Measurements from ENCODE around the gene NKD2. TPM values are rescaled to one million over a fixed set of nuclear protein-coding genes. Genes with fewer than 3 reads are reported as not detected.
"Not testable (repeated sequence)": the region's sequence is repeated elsewhere in the genome, so short reads cannot be mapped to it uniquely, and the experiment has no call there.

NKD2 gene
- total RNA-seq, 1 donor from 2014 or later = 1.7 TPM

DNA sequence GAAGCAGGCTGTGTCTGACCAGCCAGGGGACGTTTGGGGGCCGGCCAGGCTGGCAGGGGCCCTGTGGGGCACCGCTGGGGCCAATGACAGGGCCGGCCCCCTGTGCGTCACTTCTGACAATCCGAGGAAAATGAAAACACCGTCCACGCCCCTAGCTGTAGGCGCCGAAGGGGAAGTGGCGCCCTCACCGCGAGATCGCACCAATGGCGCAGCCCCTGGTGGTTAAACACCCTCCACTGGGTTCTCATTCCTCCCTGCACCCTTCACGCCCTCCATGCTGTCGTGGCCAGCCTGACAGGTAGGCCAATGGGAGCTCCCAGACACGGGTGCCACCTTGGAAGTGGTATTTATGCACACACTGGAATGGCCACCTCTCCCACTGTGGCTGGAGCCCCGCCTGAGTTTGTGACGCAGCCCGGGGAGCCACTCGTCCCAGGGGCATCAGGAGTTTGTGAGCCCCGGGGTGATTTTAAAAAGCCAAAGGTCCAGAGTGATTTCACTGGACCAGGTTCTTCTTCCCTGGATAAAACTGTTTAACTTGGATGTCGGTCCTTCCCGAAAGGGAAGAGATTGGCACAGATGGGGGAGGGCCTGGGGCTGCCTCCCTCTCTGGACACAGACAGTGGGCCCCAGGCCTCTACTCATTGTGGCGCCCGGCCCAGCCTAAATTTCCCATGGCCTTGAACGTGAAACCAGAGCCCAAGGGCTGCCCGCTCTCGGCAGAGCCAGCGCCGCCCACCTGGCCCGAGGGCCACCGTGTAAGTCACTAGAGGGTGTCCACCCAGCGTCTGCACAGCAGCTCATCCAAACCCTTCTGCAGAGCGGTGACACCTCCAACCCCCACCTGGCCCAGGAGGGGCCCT is 49.7 kb downstream of the NKD2 start:
- no peak for DNase-seq (ENCODE audit: low read depth)
- TF ChIP-seq, protein P1, sequence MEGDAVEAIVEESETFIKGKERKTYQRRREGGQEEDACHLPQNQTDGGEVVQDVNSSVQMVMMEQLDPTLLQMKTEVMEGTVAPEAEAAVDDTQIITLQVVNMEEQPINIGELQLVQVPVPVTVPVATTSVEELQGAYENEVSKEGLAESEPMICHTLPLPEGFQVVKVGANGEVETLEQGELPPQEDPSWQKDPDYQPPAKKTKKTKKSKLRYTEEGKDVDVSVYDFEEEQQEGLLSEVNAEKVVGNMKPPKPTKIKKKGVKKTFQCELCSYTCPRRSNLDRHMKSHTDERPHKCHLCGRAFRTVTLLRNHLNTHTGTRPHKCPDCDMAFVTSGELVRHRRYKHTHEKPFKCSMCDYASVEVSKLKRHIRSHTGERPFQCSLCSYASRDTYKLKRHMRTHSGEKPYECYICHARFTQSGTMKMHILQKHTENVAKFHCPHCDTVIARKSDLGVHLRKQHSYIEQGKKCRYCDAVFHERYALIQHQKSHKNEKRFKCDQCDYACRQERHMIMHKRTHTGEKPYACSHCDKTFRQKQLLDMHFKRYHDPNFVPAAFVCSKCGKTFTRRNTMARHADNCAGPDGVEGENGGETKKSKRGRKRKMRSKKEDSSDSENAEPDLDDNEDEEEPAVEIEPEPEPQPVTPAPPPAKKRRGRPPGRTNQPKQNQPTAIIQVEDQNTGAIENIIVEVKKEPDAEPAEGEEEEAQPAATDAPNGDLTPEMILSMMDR (IDR thresholded peaks at IDR 0.05; ENCODE audit: insufficient read depth, low read length, poor library complexity, severe bottlenecking) = no peak
- peaks cover 1% of the 10 kb centered on the region for H3K36me3 ChIP-seq (ENCODE audit: control insufficient read depth, insufficient read depth, low read length)
- H3K4me3 ChIP-seq (ENCODE audit: low read depth, low read length) = no peak overlapping the region
- H3K27me3 ChIP-seq (ENCODE audit: control insufficient read depth, insufficient read depth, low read length) = no peaks in the 10 kb centered on the region

DNA sequence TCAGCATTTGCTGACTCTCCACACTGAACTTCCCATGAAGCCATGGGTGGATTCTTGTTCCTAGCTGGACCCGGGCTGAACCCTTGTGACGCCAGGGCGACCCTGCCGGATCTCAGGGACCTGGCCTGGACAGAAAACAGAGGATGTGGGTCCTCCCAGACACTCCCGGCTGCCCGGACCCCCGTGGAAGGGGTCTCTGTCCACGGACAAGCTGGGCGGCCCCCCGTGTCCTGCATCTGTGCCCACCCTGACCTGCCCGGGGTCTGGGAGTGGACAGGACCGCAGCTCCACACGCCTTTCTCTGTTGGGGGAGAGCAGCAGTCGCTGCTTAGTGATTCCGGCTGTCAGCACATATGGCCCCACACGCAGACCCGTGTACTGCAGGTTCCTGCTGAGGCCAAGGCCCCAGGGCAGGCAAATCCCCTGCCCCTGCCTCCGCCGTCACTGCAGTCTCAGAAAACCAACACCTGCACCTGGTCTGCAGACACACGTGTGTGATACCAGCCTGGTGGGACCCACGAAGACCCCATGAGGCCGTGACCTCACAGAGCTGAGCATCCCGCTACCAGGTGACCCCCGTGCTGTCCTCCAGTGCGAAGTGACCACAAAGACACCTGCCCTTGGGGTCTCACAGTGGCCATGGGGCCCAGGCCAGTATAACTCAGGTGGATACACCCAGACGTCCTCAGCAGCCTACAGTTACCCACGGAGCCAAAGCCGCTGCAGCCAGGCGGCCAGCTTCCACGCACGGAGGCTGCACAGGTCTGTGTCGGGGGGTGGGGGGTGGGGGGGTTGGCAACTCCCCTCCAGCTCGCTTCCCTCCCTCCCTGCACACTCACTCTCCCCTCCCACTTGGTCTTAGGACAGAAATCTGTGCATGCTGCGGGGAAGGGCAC is 50.6 kb downstream of the NKD2 start:
- Histone ChIP-seq H3K36me3 (ENCODE audit: control insufficient read depth, insufficient read depth, low read length) (peaks cover 1% of the 10 kb centered on the region), H3K4me3 (ENCODE audit: low read depth, low read length) (no peak overlapping the region), H3K27me3 (ENCODE audit: control insufficient read depth, insufficient read depth, low read length) (no peaks in the 10 kb centered on the region)
- TF ChIP-seq, protein P1 (IDR thresholded peaks at IDR 0.05; ENCODE audit: insufficient read depth, low read length, poor library complexity, severe bottlenecking) = no peak
- DNase-seq (ENCODE audit: low read depth) = no peak

DNA sequence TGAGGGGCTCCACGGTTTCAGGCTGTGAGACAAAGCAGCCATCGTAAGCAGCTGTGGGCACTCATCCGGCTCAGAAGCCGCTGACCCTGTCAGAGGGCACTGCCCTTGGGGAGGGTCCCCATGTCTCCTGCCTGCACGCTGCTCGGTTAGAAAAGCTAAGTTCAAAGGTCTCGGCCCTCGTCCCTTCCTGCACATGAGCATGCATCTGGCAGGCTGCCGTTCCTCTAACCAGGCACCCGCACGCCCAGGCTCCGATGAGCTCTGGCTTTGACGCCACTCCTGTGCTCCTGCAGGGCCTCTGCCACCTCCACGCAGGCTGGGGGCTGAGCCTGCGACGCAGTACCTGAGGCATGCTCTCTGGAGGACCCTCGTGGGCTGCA is 51.3 kb downstream of the NKD2 start:
- Histone ChIP-seq H3K36me3 (ENCODE audit: control insufficient read depth, insufficient read depth, low read length) (peaks cover 1% of the 10 kb centered on the region), H3K4me3 (ENCODE audit: low read depth, low read length) (no peak overlapping the region), H3K27me3 (ENCODE audit: control insufficient read depth, insufficient read depth, low read length) (no peaks in the 10 kb centered on the region)
- TF ChIP-seq, protein P1 (IDR thresholded peaks at IDR 0.05; ENCODE audit: insufficient read depth, low read length, poor library complexity, severe bottlenecking) = no peak
- DNase-seq (ENCODE audit: low read depth) = no peak

DNA sequence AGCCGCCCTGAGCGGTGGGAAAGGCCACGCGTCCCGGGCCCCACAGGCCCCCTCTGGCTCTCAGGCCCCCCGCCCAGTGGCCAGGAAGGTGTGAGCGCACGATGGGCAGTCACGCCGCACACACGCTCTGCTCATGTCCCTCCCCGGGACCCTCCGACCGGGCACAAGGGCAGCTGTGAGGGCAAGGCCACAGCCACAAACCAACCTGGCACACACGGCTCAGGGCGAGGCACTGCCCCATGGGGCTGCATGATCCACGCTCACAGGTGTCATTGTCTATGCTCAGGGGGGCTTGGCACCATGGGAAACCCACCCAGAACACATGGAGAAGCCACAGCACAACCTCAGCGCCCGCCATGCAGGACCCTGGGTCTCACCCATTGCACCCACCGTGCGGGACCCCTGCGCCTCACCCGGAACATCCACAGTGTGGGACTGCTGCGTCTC is 52.0 kb downstream of the NKD2 start:
- H3K36me3 ChIP-seq (ENCODE audit: control insufficient read depth, insufficient read depth, low read length) = peaks cover 1% of the 10 kb centered on the region
- TF ChIP-seq, protein P1 (IDR thresholded peaks at IDR 0.05; ENCODE audit: insufficient read depth, low read length, poor library complexity, severe bottlenecking) = no peak
- no peaks in the 10 kb centered on the region for H3K27me3 ChIP-seq (ENCODE audit: control insufficient read depth, insufficient read depth, low read length)
- H3K4me3 ChIP-seq (ENCODE audit: low read depth, low read length) = no peak overlapping the region
- DNase-seq (ENCODE audit: low read depth) = no peak

DNA sequence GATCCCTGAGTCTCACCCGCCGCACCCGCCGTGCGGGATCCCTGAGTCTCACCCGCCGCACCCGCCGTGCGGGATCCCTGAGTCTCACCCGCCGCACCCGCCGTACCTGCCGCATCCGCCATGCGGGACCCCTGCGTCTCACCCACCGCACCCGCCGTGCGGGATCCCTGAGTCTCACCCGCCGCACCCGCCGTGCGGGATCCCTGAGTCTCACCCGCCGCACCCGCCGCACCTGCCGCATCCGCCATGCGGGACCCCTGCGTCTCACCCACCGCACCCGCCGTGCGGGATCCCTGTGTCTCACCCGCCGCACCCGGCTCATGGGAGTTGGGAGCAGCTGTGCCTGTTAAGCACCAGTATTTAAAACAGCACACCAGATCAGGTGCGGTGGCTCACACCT is 52.7 kb downstream of the NKD2 start:
- DNase-seq (ENCODE audit: low read depth); H3K27me3 ChIP-seq (ENCODE audit: control insufficient read depth, insufficient read depth, low read length); H3K4me3 ChIP-seq (ENCODE audit: low read depth, low read length); H3K36me3 ChIP-seq (ENCODE audit: control insufficient read depth, insufficient read depth, low read length): not testable (repeated sequence)

DNA sequence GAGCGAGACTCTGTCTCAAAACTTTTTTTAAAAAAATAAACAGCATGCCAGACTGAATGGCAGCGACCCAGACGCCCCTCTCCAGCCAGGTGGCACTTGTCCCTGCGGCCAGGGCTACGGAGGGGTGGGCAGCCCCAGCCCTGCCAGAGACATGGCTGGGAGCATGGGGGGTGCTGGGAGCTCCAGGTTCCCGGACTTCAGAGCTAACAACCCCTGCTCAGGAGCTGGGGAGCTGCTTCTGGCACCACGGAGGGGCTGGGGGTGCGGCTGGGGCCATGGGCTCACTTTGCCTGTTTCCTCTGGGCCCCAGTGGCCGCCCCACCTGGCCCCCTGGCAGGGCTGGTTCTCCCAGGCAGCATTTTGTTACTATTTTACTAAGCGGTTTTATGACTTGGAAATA is 53.3 kb downstream of the NKD2 start:
- Histone ChIP-seq H3K36me3 (ENCODE audit: control insufficient read depth, insufficient read depth, low read length) (no peaks in the 10 kb centered on the region), H3K4me3 (ENCODE audit: low read depth, low read length) (no peak overlapping the region), H3K27me3 (ENCODE audit: control insufficient read depth, insufficient read depth, low read length) (no peaks in the 10 kb centered on the region)
- no peak for DNase-seq (ENCODE audit: low read depth)
- TF ChIP-seq, protein P1 (IDR thresholded peaks at IDR 0.05; ENCODE audit: insufficient read depth, low read length, poor library complexity, severe bottlenecking) = no peak
